HepG2 (cell line): ENCODE results near the gene USB1. TPM values are rescaled to one million over a fixed set of nuclear protein-coding genes. Genes with fewer than 3 reads are reported as not detected.

Experiments
- ATAD3A ChIP-seq: sonication (generic); formaldehyde crosslinking; IDR thresholded peaks from 2 replicates; pipeline ENCODE4 v1.4.0; 2020; ENCODE audit warnings: missing genetic modification reagents
- ATF7-NPFF ChIP-seq: sonication (generic); formaldehyde crosslinking; IDR thresholded peaks from 2 replicates; pipeline ENCODE4 v1.8.1; 2023; ENCODE audit warnings: mild to moderate bottlenecking, low read depth, missing genetic modification reagents, moderate library complexity
- CC2D1A ChIP-seq: sonication (generic); formaldehyde crosslinking; IDR thresholded peaks from 2 replicates; pipeline ENCODE4 v1.8.1; 2023; ENCODE audit warnings: mild to moderate bottlenecking, missing genetic modification reagents
- ETV5 ChIP-seq: IDR thresholded peaks from 2 replicates; pipeline ENCODE4 v1.6.1; 2018; ENCODE audit warnings: missing biosample characterization, missing genetic modification reagents, inconsistent platforms, borderline replicate concordance
- HES4 ChIP-seq: sonication (generic); formaldehyde crosslinking; IDR thresholded peaks from 2 replicates; pipeline ENCODE4 v1.9.0; 2021; ENCODE audit warnings: mild to moderate bottlenecking, missing genetic modification reagents, borderline replicate concordance
- HMG20B ChIP-seq: conservative IDR thresholded peaks from 2 replicates; pipeline ENCODE4 v1.6.1; 2016; ENCODE audit warnings: missing genetic modification reagents, missing compliant biosample characterization
- ISX ChIP-seq: sonication (generic); formaldehyde crosslinking; conservative IDR thresholded peaks from 2 replicates; pipeline ENCODE4 v1.5.0; 2020; ENCODE audit warnings: missing genetic modification reagents
- KDM2A ChIP-seq: sonication (generic); formaldehyde crosslinking; IDR thresholded peaks from 2 replicates; pipeline ENCODE4 v1.4.0; 2020; ENCODE audit warnings: low read depth, missing genetic modification reagents, borderline replicate concordance
- KLF16 ChIP-seq, 2 experiments: sonication (generic) in 1 of 2; formaldehyde crosslinking in 1 of 2; IDR thresholded peaks; 2 replicates each; pipeline versions ENCODE4 v1.6.1 to v1.8.0; 2016 to 2023; ENCODE audit warnings: missing genetic modification reagents in 2 of 2, missing compliant biosample characterization in 1 of 2
- SP5 ChIP-seq: IDR thresholded peaks from 2 replicates; pipeline ENCODE4 v1.6.1; 2016; ENCODE audit warnings: low read depth, borderline replicate concordance
- SSRP1 ChIP-seq: IDR thresholded peaks from 2 replicates; pipeline ENCODE4 v1.6.1; 2016; ENCODE audit warnings: control low read depth
- TAF15 ChIP-seq: fragments of 200-400 bp; formaldehyde crosslinking; IDR thresholded peaks from one replicate; pipeline ENCODE4 v1.6.1; 2018; ENCODE audit warnings: mild to moderate bottlenecking, low read depth, low read length; ENCODE audit not compliant: poor library complexity, severe bottlenecking
- YEATS4 ChIP-seq: sonication (generic); formaldehyde crosslinking; IDR thresholded peaks from 2 replicates; pipeline ENCODE4 v1.4.0; 2020; ENCODE audit warnings: missing genetic modification reagents, borderline replicate concordance
- ZBTB7B ChIP-seq: sonication (generic); formaldehyde crosslinking; IDR thresholded peaks from 2 replicates; pipeline ENCODE4 v1.4.0; 2020; ENCODE audit warnings: missing genetic modification reagents
- ZEB1 ChIP-seq: IDR thresholded peaks from 2 replicates; pipeline ENCODE4 v1.6.1; 2012; ENCODE audit warnings: mild to moderate bottlenecking, low read depth, inconsistent platforms; ENCODE audit not compliant: insufficient replicate concordance
- ZKSCAN1 ChIP-seq: fragments of 150-350 bp; IDR thresholded peaks from 2 replicates; pipeline ENCODE4 v1.6.1; 2014; ENCODE audit warnings: low read length
- ZNF432 ChIP-seq: sonication (generic); formaldehyde crosslinking; IDR thresholded peaks from 2 replicates; pipeline ENCODE4 v1.5.0; 2020; ENCODE audit warnings: missing genetic modification reagents, mild to moderate bottlenecking, borderline replicate concordance
- ZNF788 ChIP-seq: sonication (generic); formaldehyde crosslinking; IDR thresholded peaks from 2 replicates; pipeline ENCODE4 v1.5.0; 2020; ENCODE audit warnings: mild to moderate bottlenecking, missing genetic modification reagents, borderline replicate concordance
- polyA plus RNA-seq, 8 experiments: library from polyadenylated mRNA; depleted of rRNA in 3 of 8; stranded (reverse) in 7 of 8; unstranded in 1 of 8; fragments of >200 nt; fragmentation: Illumina TruSeq in 4 of 8; extraction: Trizol in 4 of 8; gene quantifications; 2 replicates each; pipeline versions ENCODE4 v1.2.1 to v1.2.3, GENCODE V29; 2011 to 2016; ENCODE audit warnings: low read depth in 4 of 8, missing spikeins in 1 of 8, mixed read lengths in 1 of 8; ENCODE audit not compliant: insufficient read depth in 1 of 8
- total RNA-seq, 5 experiments: library from RNA; depleted of rRNA; stranded (reverse); fragments of >200 nt; fragmentation: Illumina TruSeq; extraction: Trizol; gene quantifications; 2 replicates each; pipeline ENCODE4 v1.2.3, GENCODE V29; 2016; ENCODE audit warnings: low read depth in 1 of 5
- TF ChIP-seq, protein P1 (sequence below): sonication (generic); formaldehyde crosslinking; IDR thresholded peaks from one replicate; pipeline ENCODE4 v1.5.1; 2020; ENCODE audit warnings: mild to moderate bottlenecking, missing genetic modification reagents; ENCODE audit errors: not compliant biosample characterization
- TF ChIP-seq, protein P2 (sequence below): IDR thresholded peaks from 2 replicates; pipeline ENCODE4 v1.6.1; 2018; ENCODE audit warnings: missing genetic modification reagents, mild to moderate bottlenecking, missing compliant biosample characterization

USB1 gene
- total and polyA plus RNA-seq, 2 of the 13 experiments (the other 11 are each of a cell fraction or from before 2014, with no cell fraction given): 16.7 to 65.4 TPM

GRCh38 chr16:58000706-58001676 lies at the start of gene USB1 (continued):
- TF ChIP-seq, protein P1, sequence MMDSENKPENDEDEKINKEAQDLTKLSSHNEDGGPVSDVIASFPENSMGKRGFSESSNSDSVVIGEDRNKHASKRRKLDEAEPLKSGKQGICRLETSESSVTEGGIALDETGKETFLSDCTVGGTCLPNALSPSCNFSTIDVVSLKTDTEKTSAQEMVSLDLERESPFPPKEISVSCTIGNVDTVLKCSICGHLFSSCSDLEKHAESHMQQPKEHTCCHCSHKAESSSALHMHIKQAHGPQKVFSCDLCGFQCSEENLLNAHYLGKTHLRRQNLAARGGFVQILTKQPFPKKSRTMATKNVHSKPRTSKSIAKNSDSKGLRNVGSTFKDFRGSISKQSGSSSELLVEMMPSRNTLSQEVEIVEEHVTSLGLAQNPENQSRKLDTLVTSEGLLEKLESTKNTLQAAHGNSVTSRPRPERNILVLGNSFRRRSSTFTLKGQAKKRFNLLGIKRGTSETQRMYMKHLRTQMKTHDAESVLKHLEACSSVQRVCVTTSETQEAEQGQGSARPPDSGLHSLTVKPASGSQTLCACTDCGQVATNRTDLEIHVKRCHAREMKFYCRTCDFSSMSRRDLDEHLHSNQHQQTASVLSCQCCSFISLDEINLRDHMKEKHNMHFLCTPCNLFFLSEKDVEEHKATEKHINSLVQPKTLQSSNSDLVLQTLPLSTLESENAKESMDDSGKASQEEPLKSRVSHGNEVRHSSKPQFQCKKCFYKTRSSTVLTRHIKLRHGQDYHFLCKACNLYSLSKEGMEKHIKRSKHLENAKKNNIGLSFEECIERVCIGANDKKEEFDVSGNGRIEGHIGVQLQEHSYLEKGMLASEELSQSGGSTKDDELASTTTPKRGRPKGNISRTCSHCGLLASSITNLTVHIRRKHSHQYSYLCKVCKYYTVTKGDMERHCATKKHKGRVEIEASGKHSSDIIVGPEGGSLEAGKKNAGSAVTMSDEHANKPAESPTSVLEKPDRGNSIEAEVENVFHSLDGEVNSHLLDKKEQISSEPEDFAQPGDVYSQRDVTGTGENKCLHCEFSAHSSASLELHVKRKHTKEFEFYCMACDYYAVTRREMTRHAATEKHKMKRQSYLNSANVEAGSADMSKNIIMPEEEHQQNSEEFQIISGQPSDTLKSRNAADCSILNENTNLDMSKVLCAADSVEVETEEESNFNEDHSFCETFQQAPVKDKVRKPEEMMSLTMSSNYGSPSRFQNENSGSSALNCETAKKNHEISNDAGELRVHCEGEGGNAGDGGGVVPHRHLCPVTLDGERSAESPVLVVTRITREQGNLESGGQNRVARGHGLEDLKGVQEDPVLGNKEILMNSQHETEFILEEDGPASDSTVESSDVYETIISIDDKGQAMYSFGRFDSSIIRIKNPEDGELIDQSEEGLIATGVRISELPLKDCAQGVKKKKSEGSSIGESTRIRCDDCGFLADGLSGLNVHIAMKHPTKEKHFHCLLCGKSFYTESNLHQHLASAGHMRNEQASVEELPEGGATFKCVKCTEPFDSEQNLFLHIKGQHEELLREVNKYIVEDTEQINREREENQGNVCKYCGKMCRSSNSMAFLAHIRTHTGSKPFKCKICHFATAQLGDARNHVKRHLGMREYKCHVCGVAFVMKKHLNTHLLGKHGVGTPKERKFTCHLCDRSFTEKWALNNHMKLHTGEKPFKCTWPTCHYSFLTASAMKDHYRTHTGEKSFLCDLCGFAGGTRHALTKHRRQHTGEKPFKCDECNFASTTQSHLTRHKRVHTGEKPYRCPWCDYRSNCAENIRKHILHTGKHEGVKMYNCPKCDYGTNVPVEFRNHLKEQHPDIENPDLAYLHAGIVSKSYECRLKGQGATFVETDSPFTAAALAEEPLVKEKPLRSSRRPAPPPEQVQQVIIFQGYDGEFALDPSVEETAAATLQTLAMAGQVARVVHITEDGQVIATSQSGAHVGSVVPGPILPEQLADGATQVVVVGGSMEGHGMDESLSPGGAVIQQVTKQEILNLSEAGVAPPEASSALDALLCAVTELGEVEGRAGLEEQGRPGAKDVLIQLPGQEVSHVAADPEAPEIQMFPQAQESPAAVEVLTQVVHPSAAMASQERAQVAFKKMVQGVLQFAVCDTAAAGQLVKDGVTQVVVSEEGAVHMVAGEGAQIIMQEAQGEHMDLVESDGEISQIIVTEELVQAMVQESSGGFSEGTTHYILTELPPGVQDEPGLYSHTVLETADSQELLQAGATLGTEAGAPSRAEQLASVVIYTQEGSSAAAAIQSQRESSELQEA (CRISPR knock-in tag): peak; percentile 71
- TF ChIP-seq KDM2A (peak; percentile 75), ZEB1 (peak; percentile 21), ZNF788 (CRISPR knock-in tag) (peak; percentile 77; the same call in 1 of the 2 replicates), HMG20B (CRISPR knock-in tag) (no peak), ZBTB7B (peak; percentile 94), ZNF432 (CRISPR knock-in tag) (no peak), TAF15 (peak; percentile 38), SP5 (CRISPR knock-in tag) (peak; percentile 59), KLF16 (CRISPR knock-in tag; IDR thresholded peaks at IDR 0.05) (peak in 1 of 2 experiments; percentile 79; a peak in 1 of 4 replicates), ZKSCAN1 (no peak), ATF7-NPFF (CRISPR knock-in tag) (peak; percentile 23), SSRP1 (CRISPR knock-in tag) (0 out of 2 replicates have a peak, but pooled peaks have one; percentile 53), YEATS4 (CRISPR knock-in tag) (peak; percentile 85), HES4 (CRISPR knock-in tag) (no peak; the same call in 1 of the 2 replicates), ATAD3A (CRISPR knock-in tag) (0 out of 2 replicates have a peak, but pooled peaks have one; percentile 14), ISX (CRISPR knock-in tag) (no peak), CC2D1A (0 out of 2 replicates have a peak, but pooled peaks have one; percentile 49), ETV5 (CRISPR knock-in tag) (peak; percentile 90)
- TF ChIP-seq, protein P2, sequence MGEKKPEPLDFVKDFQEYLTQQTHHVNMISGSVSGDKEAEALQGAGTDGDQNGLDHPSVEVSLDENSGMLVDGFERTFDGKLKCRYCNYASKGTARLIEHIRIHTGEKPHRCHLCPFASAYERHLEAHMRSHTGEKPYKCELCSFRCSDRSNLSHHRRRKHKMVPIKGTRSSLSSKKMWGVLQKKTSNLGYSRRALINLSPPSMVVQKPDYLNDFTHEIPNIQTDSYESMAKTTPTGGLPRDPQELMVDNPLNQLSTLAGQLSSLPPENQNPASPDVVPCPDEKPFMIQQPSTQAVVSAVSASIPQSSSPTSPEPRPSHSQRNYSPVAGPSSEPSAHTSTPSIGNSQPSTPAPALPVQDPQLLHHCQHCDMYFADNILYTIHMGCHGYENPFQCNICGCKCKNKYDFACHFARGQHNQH: peak; percentile 88
